HCT116 (cell line): ENCODE results near the gene LCMT1. TPM values are rescaled to one million over a fixed set of nuclear protein-coding genes. Genes with fewer than 3 reads are reported as not detected.

Experiments used
- ATAC-seq: fragments of 200-7000 bp; cut with Tn5 transposase; 2 replicates; pipeline ENCODE4 v1.9.1; 2020; ENCODE audit warnings: mild to moderate bottlenecking, moderate library complexity
- BruUV-seq: library from RNA; stranded (reverse); fragments of 400-500 nt; replicated peaks from 2 replicates; lab custom pipeline; 2021; lab: Mats Ljungman, UMichigan
- CTCF ChIA-PET: fragments of 300-600 bp; sonication (Branson Sonifier 250); formaldehyde crosslinking; loops from one replicate; lab custom pipeline; 2021; ENCODE audit warnings: antibody characterized with exemption; lab: Charles Lee
- POLR2A ChIA-PET: fragments of 300-600, 350-600 bp; sonication (Branson Sonifier 250); formaldehyde crosslinking; loops from one replicate; lab custom pipeline; 2021; ENCODE audit warnings: antibody characterized with exemption; lab: Charles Lee
- RAD21 ChIA-PET, 2 experiments: fragments of 300-600 bp; sonication (Branson Sonifier 250); formaldehyde crosslinking; loops; one replicate each; lab custom pipeline; 2023; ENCODE audit warnings: low total read pairs in 2 of 2; ENCODE audit not compliant: uncharacterized antibody in 2 of 2, unreplicated experiment in 2 of 2, low non-redundant PET in 1 of 2; lab: Charles Lee
- DNase-seq: peaks from one replicate; pipeline ENCODE4 v3.0.0-alpha.2; 2010; ENCODE audit warnings: low read depth, low spot score
- H2AFZ ChIP-seq: fragments of 200-600 bp; shearing (Covaris generic), sonication (generic); 2 replicates; pipeline ENCODE4 v1.6.1; 2017; ENCODE audit warnings: low read depth, mixed run types, mixed read lengths, antibody characterized with exemption, low read length; ENCODE audit not compliant: poor library complexity, severe bottlenecking
- H3K27ac ChIP-seq: 2 replicates; pipeline ENCODE4 v1.5.1; 2012; ENCODE audit warnings: low read depth, low read length
- H3K27me3 ChIP-seq: fragments of 200-600 bp; sonication (generic); 2 replicates; pipeline ENCODE4 v1.6.1; 2016; ENCODE audit warnings: mixed run types, low read length, mixed read lengths; ENCODE audit not compliant: insufficient read depth
- H3K36me3 ChIP-seq, 2 experiments: fragments of 200-500 bp in 1 of 2; fragments of 200-600 bp in 1 of 2; sonication (Bioruptor generic) in 1 of 2; sonication (generic) in 1 of 2; 2 replicates each; pipeline versions ENCODE4 v1.5.1 to v1.6.1; 2014 to 2016; ENCODE audit warnings: low read length in 2 of 2, inconsistent platforms in 1 of 2, mixed read lengths in 1 of 2, mixed run types in 1 of 2; ENCODE audit not compliant: insufficient read depth in 2 of 2, control insufficient read depth in 1 of 2
- H3K4me1 ChIP-seq, 2 experiments: fragments of 200-600 bp in 1 of 2; sonication (generic) in 1 of 2; 2 replicates each; pipeline versions ENCODE4 v1.5.1 to v1.6.1; 2012 to 2017; ENCODE audit warnings: low read length in 2 of 2, inconsistent platforms in 1 of 2, mild to moderate bottlenecking in 1 of 2, mixed read lengths in 1 of 2, mixed run types in 1 of 2, moderate library complexity in 1 of 2; ENCODE audit not compliant: insufficient read depth in 2 of 2, control insufficient read depth in 1 of 2
- H3K4me2 ChIP-seq: fragments of 200-600 bp; sonication (generic); 2 replicates; pipeline ENCODE4 v1.6.1; 2017; ENCODE audit warnings: mixed run types, low read length, mixed read lengths
- H3K4me3 ChIP-seq, 2 experiments: fragments of 200-600 bp in 1 of 2; sonication (generic) in 1 of 2; replicated peaks in 1 of 2; 2 replicates each; pipeline ENCODE4 v1.5.1; 2011 to 2016; ENCODE audit warnings: low read length in 2 of 2, control low read depth in 1 of 2, low read depth in 1 of 2, mild to moderate bottlenecking in 1 of 2, mixed read lengths in 1 of 2, mixed run types in 1 of 2
- H3K79me2 ChIP-seq: fragments of 200-600 bp; sonication (generic); 2 replicates; pipeline ENCODE4 v1.6.1; 2017; ENCODE audit warnings: mild to moderate bottlenecking, mixed run types, low read length, moderate library complexity, mixed read lengths; ENCODE audit not compliant: insufficient read depth
- H3K9ac ChIP-seq: fragments of 200-600 bp; sonication (generic); 2 replicates; pipeline ENCODE4 v1.6.1; 2016; ENCODE audit warnings: low read length, mixed read lengths
- H3K9me2 ChIP-seq: fragments of 200-600 bp; sonication (generic), shearing (Covaris generic); 2 replicates; pipeline ENCODE4 v1.6.1; 2017; ENCODE audit warnings: mixed run types, mild to moderate bottlenecking, moderate library complexity; ENCODE audit not compliant: insufficient read depth
- H3K9me3 ChIP-seq, 2 experiments: fragments of 200-500 bp in 1 of 2; fragments of 200-600 bp in 1 of 2; sonication (Bioruptor generic) in 1 of 2; sonication (generic) in 1 of 2; 2 replicates each; pipeline ENCODE4 v1.6.1; 2014 to 2017; ENCODE audit warnings: low read length in 2 of 2, mixed read lengths in 2 of 2, inconsistent platforms in 1 of 2, low read depth in 1 of 2, mild to moderate bottlenecking in 1 of 2, mixed run types in 1 of 2, moderate library complexity in 1 of 2; ENCODE audit not compliant: control insufficient read depth in 1 of 2, insufficient read depth in 1 of 2
- H4K20me1 ChIP-seq: fragments of 200-600 bp; sonication (generic), shearing (Covaris generic); 2 replicates; pipeline ENCODE4 v1.6.1; 2017; ENCODE audit warnings: mixed run types, mild to moderate bottlenecking, moderate library complexity; ENCODE audit not compliant: insufficient read depth
- ELF1 ChIP-seq: IDR thresholded peaks from 2 replicates; pipeline ENCODE4 v1.6.1; 2012; ENCODE audit warnings: low read depth, borderline replicate concordance
- EZH2 ChIP-seq: fragments of 200-600 bp; sonication (generic); IDR thresholded peaks from 2 replicates; pipeline ENCODE4 v1.6.1; 2017; ENCODE audit warnings: antibody characterized with exemption, mixed run types
- TCF7L2 ChIP-seq: IDR thresholded peaks from 2 replicates; pipeline ENCODE4 v1.7.0; 2011; ENCODE audit warnings: borderline replicate concordance, inconsistent platforms; ENCODE audit not compliant: insufficient read depth, insufficient read length; ENCODE audit errors: extremely low read depth
- intact Hi-C: fragments of 100-400 bp; cut with micrococcal nuclease; formaldehyde crosslinking; loops from 2 replicates; pipeline ENCODE4 v1.10.0; 2022
- total RNA-seq: library from RNA; stranded (reverse); gene quantifications from one replicate; pipeline ENCODE4 v1.2.1, GENCODE V29; 2021; ENCODE audit not compliant: unreplicated experiment
- TF ChIP-seq, protein P1 (sequence below), 3 experiments: fragments of 200-600 bp in 1 of 3; sonication (generic) in 1 of 3; IDR thresholded peaks in 2 of 3; conservative IDR thresholded peaks in 1 of 3; 2 replicates each; pipeline ENCODE4 v1.5.1; 2012 to 2017; ENCODE audit warnings: low read depth in 2 of 3, low read length in 2 of 3, antibody characterized with exemption in 1 of 3, borderline replicate concordance in 1 of 3, control low read depth in 1 of 3, mild to moderate bottlenecking in 1 of 3, mixed read lengths in 1 of 3, mixed run types in 1 of 3, moderate library complexity in 1 of 3; ENCODE audit not compliant: insufficient read depth in 1 of 3
- TF ChIP-seq, protein P2 (sequence below): IDR thresholded peaks from 2 replicates; pipeline ENCODE4 v1.6.1; 2012

LCMT1 gene
- total RNA-seq, 1 experiment from 2014 or later = 52.4 TPM

DNA sequence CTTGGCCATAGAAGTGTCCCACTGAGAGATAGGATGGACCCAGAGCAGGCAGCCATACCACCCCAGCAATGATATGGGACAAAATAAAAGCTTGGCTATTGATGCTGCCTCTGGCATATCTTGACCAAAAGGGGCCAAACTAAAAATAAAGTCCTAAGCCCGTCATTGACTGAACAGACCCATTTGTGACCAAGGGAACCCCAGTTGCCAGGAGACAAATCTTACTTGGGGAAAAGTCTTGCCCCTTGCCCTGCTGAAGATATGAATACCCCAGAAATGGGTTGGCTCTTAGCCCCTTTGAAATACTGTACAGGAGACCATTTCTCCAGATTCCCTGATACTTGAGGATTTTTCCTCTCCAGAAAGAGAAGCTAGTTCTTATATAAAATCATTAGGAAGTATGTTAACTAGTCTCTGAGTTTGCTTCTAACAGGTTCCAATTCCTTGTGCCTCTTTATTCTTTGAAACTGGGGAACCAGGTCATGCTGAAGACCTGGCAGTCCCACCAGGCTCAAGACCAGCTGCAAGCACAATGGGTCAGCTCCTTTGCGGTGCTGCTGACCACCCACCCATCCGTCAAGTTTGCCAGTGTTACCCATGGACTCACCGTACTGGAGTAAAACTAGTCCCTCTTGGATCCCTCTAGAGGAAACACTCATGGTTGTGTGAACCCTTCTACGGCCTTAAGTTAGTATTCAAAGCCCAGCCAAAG is 31.0 kb upstream of the LCMT1 start (continued):
- TF ChIP-seq TCF7L2 (no peak), EZH2 (no peak)
- TF ChIP-seq, protein P1, sequence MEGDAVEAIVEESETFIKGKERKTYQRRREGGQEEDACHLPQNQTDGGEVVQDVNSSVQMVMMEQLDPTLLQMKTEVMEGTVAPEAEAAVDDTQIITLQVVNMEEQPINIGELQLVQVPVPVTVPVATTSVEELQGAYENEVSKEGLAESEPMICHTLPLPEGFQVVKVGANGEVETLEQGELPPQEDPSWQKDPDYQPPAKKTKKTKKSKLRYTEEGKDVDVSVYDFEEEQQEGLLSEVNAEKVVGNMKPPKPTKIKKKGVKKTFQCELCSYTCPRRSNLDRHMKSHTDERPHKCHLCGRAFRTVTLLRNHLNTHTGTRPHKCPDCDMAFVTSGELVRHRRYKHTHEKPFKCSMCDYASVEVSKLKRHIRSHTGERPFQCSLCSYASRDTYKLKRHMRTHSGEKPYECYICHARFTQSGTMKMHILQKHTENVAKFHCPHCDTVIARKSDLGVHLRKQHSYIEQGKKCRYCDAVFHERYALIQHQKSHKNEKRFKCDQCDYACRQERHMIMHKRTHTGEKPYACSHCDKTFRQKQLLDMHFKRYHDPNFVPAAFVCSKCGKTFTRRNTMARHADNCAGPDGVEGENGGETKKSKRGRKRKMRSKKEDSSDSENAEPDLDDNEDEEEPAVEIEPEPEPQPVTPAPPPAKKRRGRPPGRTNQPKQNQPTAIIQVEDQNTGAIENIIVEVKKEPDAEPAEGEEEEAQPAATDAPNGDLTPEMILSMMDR (IDR thresholded peaks at IDR 0.05 in 2 of 3, conservative IDR thresholded peaks at IDR 0.05 in 1 of 3; ENCODE audit: borderline replicate concordance in 1 of 3, insufficient read depth in 1 of 3, low read depth in 2 of 3, low read length in 2 of 3) = no peak
- TF ChIP-seq, protein P2, sequence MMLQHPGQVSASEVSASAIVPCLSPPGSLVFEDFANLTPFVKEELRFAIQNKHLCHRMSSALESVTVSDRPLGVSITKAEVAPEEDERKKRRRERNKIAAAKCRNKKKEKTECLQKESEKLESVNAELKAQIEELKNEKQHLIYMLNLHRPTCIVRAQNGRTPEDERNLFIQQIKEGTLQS = no peak

DNA sequence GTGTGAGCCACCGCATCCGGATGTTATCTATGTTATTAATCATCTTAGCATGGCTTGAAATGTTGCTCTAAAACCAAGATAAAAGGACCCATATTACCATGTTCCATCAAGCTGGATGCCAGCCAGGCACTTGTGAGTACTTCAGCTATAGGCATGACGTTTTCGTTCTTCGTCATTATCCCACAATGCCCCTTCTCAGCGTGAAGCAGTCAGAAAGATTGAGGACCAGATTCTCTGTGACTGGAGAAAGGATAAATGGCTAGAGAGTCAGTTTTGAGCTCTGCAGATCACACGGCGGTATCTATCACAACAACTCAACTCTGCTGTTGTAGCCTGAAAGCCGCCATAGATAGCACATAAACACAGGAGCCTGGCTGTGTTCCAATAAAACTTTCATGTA is 29.8 kb upstream of the LCMT1 start:
- no peaks in the 10 kb centered on the region for H3K36me3 ChIP-seq
- BruUV-seq = no TSS peak
- H3K9me2 ChIP-seq = no peaks in the 10 kb centered on the region
- intact Hi-C loops = no loop called here
- no peak overlapping the region for H3K9ac ChIP-seq
- no peaks in the 10 kb centered on the region for H3K4me1 ChIP-seq
- H3K27me3 ChIP-seq = no peaks in the 10 kb centered on the region
- TF ChIP-seq ELF1 = no peak
- TF ChIP-seq, all 23 proteins: peak for 0
- ChIA-PET RAD21 (no interaction called here), POLR2A (no interaction called here), CTCF (no interaction called here)
- H3K9me3 ChIP-seq = no peaks in the 10 kb centered on the region
- H3K27ac ChIP-seq = no peak overlapping the region
- no peaks in the 10 kb centered on the region for H3K79me2 ChIP-seq
- H2AFZ ChIP-seq = no peak overlapping the region
- ATAC-seq (no peak), DNase-seq (no peak)
- no peak overlapping the region for H3K4me3 ChIP-seq
- no peaks in the 10 kb centered on the region for H4K20me1 ChIP-seq
- no peak overlapping the region for H3K4me2 ChIP-seq
